ENCODE measurements around the gene PAX8. TPM values are rescaled to one million over a fixed set of nuclear protein-coding genes. Genes with fewer than 3 reads are reported as not detected.

The PAX8 gene
- total RNA-seq, 1 donor from 2014 or later, result not detected

GRCh38 chr2:113212245-113213060 is 66.3 kb downstream of the PAX8 start:
- Histone ChIP-seq H3K4me3 (ENCODE audit: low read depth, low read length) (no peak overlapping the region), H3K27me3 (ENCODE audit: control insufficient read depth, insufficient read depth, low read length) (no peaks in the 10 kb centered on the region), H3K36me3 (ENCODE audit: control insufficient read depth, insufficient read depth, low read length) (no peaks in the 10 kb centered on the region)
- no peak for TF ChIP-seq CTCF (IDR thresholded peaks at IDR 0.05; ENCODE audit: insufficient read depth, low read length, severe bottlenecking)
- FAIRE-seq (no peak), DNase-seq (ENCODE audit: low read depth) (no peak)

GRCh38 chr2:113211226-113212105 is 67.3 kb downstream of the PAX8 start:
- TF ChIP-seq CTCF (IDR thresholded peaks at IDR 0.05; ENCODE audit: insufficient read depth, low read length, severe bottlenecking), result no peak
- no peaks in the 10 kb centered on the region for H3K36me3 ChIP-seq (ENCODE audit: control insufficient read depth, insufficient read depth, low read length)
- H3K4me3 ChIP-seq (ENCODE audit: low read depth, low read length), result no peak overlapping the region
- no peak for FAIRE-seq
- no peaks in the 10 kb centered on the region for H3K27me3 ChIP-seq (ENCODE audit: control insufficient read depth, insufficient read depth, low read length)
- peak; percentile 77 for DNase-seq (ENCODE audit: low read depth)

- DNase-seq (ENCODE audit: low read depth) (no peak), FAIRE-seq (no peak)
- H3K27me3 ChIP-seq (ENCODE audit: control insufficient read depth, insufficient read depth, low read length), result no peaks in the 10 kb centered on the region
Observed at GRCh38 chr2:113209646-113210171, 69.0 kb downstream of the PAX8 start.

GRCh38 chr2:113209011-113209645 is 69.6 kb downstream of the PAX8 start:
- H3K27me3 ChIP-seq (ENCODE audit: control insufficient read depth, insufficient read depth, low read length), result no peaks in the 10 kb centered on the region
- no peak for TF ChIP-seq CTCF (IDR thresholded peaks at IDR 0.05; ENCODE audit: insufficient read depth, low read length, severe bottlenecking)
- no peaks in the 10 kb centered on the region for H3K36me3 ChIP-seq (ENCODE audit: control insufficient read depth, insufficient read depth, low read length)
- DNase-seq (ENCODE audit: low read depth) (no peak), FAIRE-seq (no peak)
- H3K4me3 ChIP-seq (ENCODE audit: low read depth, low read length), result no peak overlapping the region

More at GRCh38 chr2:113209646-113210171, 69.0 kb downstream of the PAX8 start:
- TF ChIP-seq CTCF (IDR thresholded peaks at IDR 0.05; ENCODE audit: insufficient read depth, low read length, severe bottlenecking), result no peak
- Histone ChIP-seq H3K4me3 (ENCODE audit: low read depth, low read length) (no peak overlapping the region), H3K36me3 (ENCODE audit: control insufficient read depth, insufficient read depth, low read length) (no peaks in the 10 kb centered on the region)

- H3K27me3 ChIP-seq (ENCODE audit: control insufficient read depth, insufficient read depth, low read length), result no peaks in the 10 kb centered on the region
- no peak overlapping the region for H3K4me3 ChIP-seq (ENCODE audit: low read depth, low read length)
- H3K36me3 ChIP-seq (ENCODE audit: control insufficient read depth, insufficient read depth, low read length), result no peaks in the 10 kb centered on the region
- no peak for TF ChIP-seq CTCF (IDR thresholded peaks at IDR 0.05; ENCODE audit: insufficient read depth, low read length, severe bottlenecking)
- DNase-seq (ENCODE audit: low read depth) (no peak), FAIRE-seq (no peak)
Observed at GRCh38 chr2:113208396-113208795, 70.3 kb downstream of the PAX8 start.
